Lower lobe of right lung (tissue), 2 donors: Measurements from ENCODE around the gene ERLIN1. TPM values are rescaled to one million over a fixed set of nuclear protein-coding genes. Genes with fewer than 3 reads are reported as not detected.

ENCODE experiments used
- ATAC-seq, 2 donors: fragments of 200-7000 bp; cut with Tn5 transposase; one replicate each; pipeline ENCODE4 v1.9.1; 2020 to 2022; ENCODE audit warnings: mild to moderate bottlenecking in 2 of 2, moderate library complexity in 2 of 2
- DNase-seq: peaks from one replicate; pipeline ENCODE4 v3.0.0-alpha.2; 2020
- H3K27ac ChIP-seq: fragments of 200-600 bp; one replicate; pipeline ENCODE4 v1.8.0; 2022
- H3K27me3 ChIP-seq: fragments of 200-600 bp; one replicate; pipeline ENCODE4 v1.8.0; 2022; ENCODE audit warnings: low read depth
- H3K36me3 ChIP-seq: fragments of 200-600 bp; one replicate; pipeline ENCODE4 v1.8.0; 2022; ENCODE audit warnings: mild to moderate bottlenecking
- H3K4me1 ChIP-seq: fragments of 200-600 bp; one replicate; pipeline ENCODE4 v1.8.0; 2022
- H3K4me3 ChIP-seq: fragments of 200-600 bp; one replicate; pipeline ENCODE4 v1.8.0; 2022; ENCODE audit warnings: mild to moderate bottlenecking
- H3K9me3 ChIP-seq: fragments of 200-600 bp; one replicate; pipeline ENCODE4 v1.8.0; 2022
- CTCF ChIP-seq: fragments of 200-600 bp; IDR thresholded peaks from one replicate; pipeline ENCODE4 v1.8.0; 2022; ENCODE audit warnings: antibody characterized with exemption, mild to moderate bottlenecking
- intact Hi-C: fragments of 100-400 bp; cut with DNase I; formaldehyde crosslinking; loops from one replicate; pipeline ENCODE4 v1.11.0; 2022
- total RNA-seq: library from RNA; stranded (reverse); fragmentation: NEBNext Ultra II Directional; extraction: Animal tissue kit (Norgen Biotek cat#: 25700); gene quantifications from one replicate; pipeline ENCODE4 v1.2.1, GENCODE V29; 2021
- donor health status: DM: no; HTN: yes; CAD: no; lungs with severe emphysema.

ERLIN1 gene
- total RNA-seq, 1 donor from 2014 or later: 31.9 TPM

GRCh38 chr10:100141446-100142087 is 44.3 kb downstream of the ERLIN1 start:
- Histone ChIP-seq H3K4me1 (no peaks in the 10 kb centered on the region), H3K9me3 (no peaks in the 10 kb centered on the region), H3K27ac (no peak overlapping the region), H3K36me3 (no peaks in the 10 kb centered on the region), H3K4me3 (no peak overlapping the region), H3K27me3 (no peaks in the 10 kb centered on the region)
- intact Hi-C loops: no loop called here
- no peak for ATAC-seq
- no peak for DNase-seq
- no peak for TF ChIP-seq CTCF

- Histone ChIP-seq H3K27me3 (no peaks in the 10 kb centered on the region), H3K27ac (no peak overlapping the region), H3K4me3 (no peak overlapping the region), H3K36me3 (no peaks in the 10 kb centered on the region), H3K4me1 (no peaks in the 10 kb centered on the region), H3K9me3 (no peaks in the 10 kb centered on the region)
- DNase-seq: no peak
- TF ChIP-seq CTCF: no peak
- intact Hi-C loops: no loop called here
- ATAC-seq: no peak
Measured at GRCh38 chr10:100140070-100140469, 45.8 kb downstream of the ERLIN1 start.

GRCh38 chr10:100138921-100139496 is 46.8 kb downstream of the ERLIN1 start:
- Histone ChIP-seq H3K27me3 (no peaks in the 10 kb centered on the region), H3K9me3 (no peaks in the 10 kb centered on the region), H3K4me3 (no peak overlapping the region), H3K27ac (no peak overlapping the region), H3K4me1 (no peaks in the 10 kb centered on the region), H3K36me3 (no peaks in the 10 kb centered on the region)
- intact Hi-C loops: no loop called here
- no peak for ATAC-seq
- no peak for TF ChIP-seq CTCF
- no peak for DNase-seq

- intact Hi-C loops: no loop called here
- DNase-seq: no peak
- Histone ChIP-seq H3K9me3 (no peaks in the 10 kb centered on the region), H3K27me3 (peaks cover 6% of the 10 kb centered on the region), H3K27ac (no peak overlapping the region), H3K4me1 (no peaks in the 10 kb centered on the region), H3K36me3 (no peaks in the 10 kb centered on the region), H3K4me3 (no peak overlapping the region)
- no peak for ATAC-seq
- TF ChIP-seq CTCF: no peak
Measured at GRCh38 chr10:100135486-100135885, 50.3 kb downstream of the ERLIN1 start.

GRCh38 chr10:100133801-100134200 is 52.0 kb downstream of the ERLIN1 start:
- intact Hi-C loops: no loop called here

More at GRCh38 chr10:100133801-100134200, 52.0 kb downstream of the ERLIN1 start:
- no peak for TF ChIP-seq CTCF
- ATAC-seq: no peak
- no peak overlapping the region for H3K27ac ChIP-seq
- DNase-seq: no peak
- H3K9me3 ChIP-seq: no peaks in the 10 kb centered on the region
- no peaks in the 10 kb centered on the region for H3K36me3 ChIP-seq
- H3K4me3 ChIP-seq: no peak overlapping the region
- no peaks in the 10 kb centered on the region for H3K4me1 ChIP-seq
- H3K27me3 ChIP-seq: peaks cover 11% of the 10 kb centered on the region
